Frontal cortex (tissue), 4 donors: Measurements from ENCODE around the gene PGGHG. TPM values are rescaled to one million over a fixed set of nuclear protein-coding genes. Genes with fewer than 3 reads are reported as not detected.
"Not testable (repeated sequence)": the region's sequence is repeated elsewhere in the genome, so short reads cannot be mapped to it uniquely, and the experiment has no call there.

Experiments
- DNase-seq, 2 donors: peaks; one replicate each; pipeline ENCODE4 v3.0.0; 2012; ENCODE audit warnings: low spot score in 2 of 2
- FAIRE-seq: peaks from 2 replicates; lab custom pipeline; 2012; peaks lifted over from hg19 to GRCh38; lab: Jason Lieb, UNC
- total RNA-seq: library from RNA; depleted of rRNA; stranded (reverse); fragments of >200 nt; gene quantifications from one replicate; pipeline ENCODE4 v1.2.3, GENCODE V29; 2014
- donor health status: control.
- donor health status: control.
- donor health status: control.

PGGHG gene
- total RNA-seq, 1 donor from 2014 or later, result 0.41 TPM

- DNase-seq (no peak), FAIRE-seq (no peak)
Observed at GRCh38 chr11:326592-326841, 37.6 kb downstream of the PGGHG start.

- peak in 1 of 2 donors; percentile 64 for DNase-seq
- no peak for FAIRE-seq
Observed at GRCh38 chr11:326842-327580, 38.1 kb downstream of the PGGHG start.

- DNase-seq, result no peak
- no peak for FAIRE-seq
Observed at GRCh38 chr11:327581-327923, 38.6 kb downstream of the PGGHG start.

- no peak for DNase-seq
- FAIRE-seq, result no peak
Observed at GRCh38 chr11:328012-328411, 39.1 kb downstream of the PGGHG start.

- not testable (repeated sequence) for FAIRE-seq
Observed at GRCh38 chr11:328516-329100, 39.7 kb downstream of the PGGHG start.

GRCh38 chr11:329886-330253 lies 40.9 kb downstream of the PGGHG start:
- DNase-seq, result no peak
- no peak for FAIRE-seq

More at GRCh38 chr11:328516-329100, 39.7 kb downstream of the PGGHG start:
- DNase-seq, result not testable (repeated sequence)

- no peak for DNase-seq
- FAIRE-seq, result no peak
Observed at GRCh38 chr11:330307-330693, 41.4 kb downstream of the PGGHG start.

- FAIRE-seq (no peak), DNase-seq (no peak)
Observed at GRCh38 chr11:330694-331357, 41.9 kb downstream of the PGGHG start.

GRCh38 chr11:331358-332060 lies 42.6 kb downstream of the PGGHG start:
- no peak for DNase-seq
- no peak for FAIRE-seq

- FAIRE-seq, result no peak
- no peak for DNase-seq
Observed at GRCh38 chr11:332651-333480, 43.9 kb downstream of the PGGHG start.

GRCh38 chr11:333616-334263 lies 44.8 kb downstream of the PGGHG start:
- DNase-seq, result not testable (repeated sequence)

GRCh38 chr11:334264-334994 lies 45.5 kb downstream of the PGGHG start:
- DNase-seq, result no peak
- no peak for FAIRE-seq

More at GRCh38 chr11:333616-334263, 44.8 kb downstream of the PGGHG start:
- not testable (repeated sequence) for FAIRE-seq

- no peak for DNase-seq
- no peak for FAIRE-seq
Observed at GRCh38 chr11:335779-336658, 47.1 kb downstream of the PGGHG start.

- FAIRE-seq (no peak), DNase-seq (no peak)
Observed at GRCh38 chr11:336659-337198, 47.8 kb downstream of the PGGHG start.

GRCh38 chr11:337711-338110 lies 48.8 kb downstream of the PGGHG start:
- DNase-seq, result no peak

GRCh38 chr11:339963-340362 lies 51.0 kb downstream of the PGGHG start:
- no peak for FAIRE-seq
- no peak for DNase-seq

More at GRCh38 chr11:337711-338110, 48.8 kb downstream of the PGGHG start:
- FAIRE-seq, result no peak
